Dermis lymphatic vessel endothelial cell (primary cell): ENCODE results near the gene GSTCD. TPM values are rescaled to one million over a fixed set of nuclear protein-coding genes. Genes with fewer than 3 reads are reported as not detected.

ENCODE experiments used
- total RNA-seq: library from RNA; depleted of rRNA; stranded (reverse); fragments of >200 nt; gene quantifications from 2 replicates; pipeline ENCODE4 v1.2.1, GENCODE V29; 2014

Gene GSTCD, protein sequence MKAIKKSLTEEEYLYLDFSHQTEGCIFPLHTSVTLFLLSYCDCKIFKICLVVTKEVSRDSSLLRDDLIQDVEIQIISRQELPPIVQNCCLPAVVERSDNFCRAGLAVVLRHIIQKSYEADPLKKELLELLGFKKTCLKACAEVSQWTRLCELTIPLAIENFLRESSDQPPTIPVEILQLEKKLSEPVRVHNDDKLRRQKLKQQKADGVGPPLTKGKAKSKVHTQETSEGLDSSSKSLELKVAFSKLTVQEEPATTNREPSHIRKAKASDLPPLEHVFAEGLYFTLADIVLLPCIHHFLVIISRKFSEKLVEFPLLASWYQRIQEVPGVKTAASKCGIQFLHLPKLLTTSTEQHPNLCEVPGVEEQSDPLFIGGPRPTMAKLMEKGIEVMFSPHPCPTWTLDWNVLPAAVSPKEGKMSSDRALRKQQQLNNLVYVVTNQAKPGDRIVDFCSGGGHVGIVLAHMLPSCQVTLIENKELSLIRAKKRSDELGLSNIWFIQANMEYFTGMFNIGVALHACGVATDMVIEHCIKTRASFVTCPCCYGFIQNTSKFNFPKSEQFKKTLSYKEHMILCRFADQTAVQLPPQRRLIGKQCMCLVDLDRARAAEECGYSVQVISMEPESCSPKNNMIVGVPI
- total RNA-seq: 6.5 and 7.6 TPM in 2 replicates

DNA sequence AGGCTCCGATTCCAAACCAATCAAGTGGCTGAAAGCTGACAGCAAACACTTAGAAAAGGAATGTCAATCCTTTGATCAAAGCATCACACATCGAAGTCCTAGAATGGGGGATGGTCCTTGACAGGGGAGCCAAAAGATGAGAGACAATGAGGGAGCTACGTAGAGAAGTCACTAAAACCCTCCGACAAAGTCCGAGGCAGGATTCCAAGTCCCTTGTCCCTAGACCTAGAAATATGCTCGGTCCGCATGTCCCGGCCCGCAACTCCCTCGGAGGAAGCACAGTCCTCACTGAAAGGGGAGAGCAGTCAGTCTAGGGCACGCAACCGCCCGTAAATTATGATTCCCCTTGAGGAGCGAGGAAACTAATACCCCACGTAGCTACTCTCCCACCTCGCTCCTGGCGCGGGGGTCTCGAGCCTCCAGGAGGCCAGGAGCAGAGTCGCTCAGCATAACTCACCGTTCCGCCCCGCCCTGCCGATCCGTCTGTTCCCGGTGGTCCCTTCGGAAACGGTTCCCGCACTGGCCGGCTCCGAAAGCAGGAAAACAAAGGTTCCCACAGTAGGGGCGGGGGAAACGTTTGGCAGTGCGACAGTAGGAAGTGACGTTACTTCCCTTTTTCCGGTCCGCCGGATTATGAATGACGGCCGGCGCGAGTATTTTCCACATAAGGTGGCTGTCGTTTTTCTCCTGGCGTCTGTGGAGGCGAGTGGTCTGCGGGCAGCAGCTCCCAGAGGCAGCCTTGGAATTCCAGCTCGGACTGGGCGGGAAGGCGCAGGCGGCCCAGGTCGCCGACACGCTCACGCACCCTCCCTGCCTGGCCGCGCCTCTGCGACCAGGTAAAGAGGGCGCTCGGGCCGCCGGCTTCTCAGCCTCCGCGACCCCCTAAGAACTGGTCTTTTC is at the start of gene GSTCD, which contains the start of gene INTS12:
Gene GSTCD (plus strand): TSS at position 604 of the 900 bp plus-strand sequence. CDS start 8,830 bp downstream, outside the sequence.
Gene INTS12 (minus strand): TSS at position 509 of the 900 bp plus-strand sequence. CDS start 8,684 bp downstream, outside the sequence.

DNA sequence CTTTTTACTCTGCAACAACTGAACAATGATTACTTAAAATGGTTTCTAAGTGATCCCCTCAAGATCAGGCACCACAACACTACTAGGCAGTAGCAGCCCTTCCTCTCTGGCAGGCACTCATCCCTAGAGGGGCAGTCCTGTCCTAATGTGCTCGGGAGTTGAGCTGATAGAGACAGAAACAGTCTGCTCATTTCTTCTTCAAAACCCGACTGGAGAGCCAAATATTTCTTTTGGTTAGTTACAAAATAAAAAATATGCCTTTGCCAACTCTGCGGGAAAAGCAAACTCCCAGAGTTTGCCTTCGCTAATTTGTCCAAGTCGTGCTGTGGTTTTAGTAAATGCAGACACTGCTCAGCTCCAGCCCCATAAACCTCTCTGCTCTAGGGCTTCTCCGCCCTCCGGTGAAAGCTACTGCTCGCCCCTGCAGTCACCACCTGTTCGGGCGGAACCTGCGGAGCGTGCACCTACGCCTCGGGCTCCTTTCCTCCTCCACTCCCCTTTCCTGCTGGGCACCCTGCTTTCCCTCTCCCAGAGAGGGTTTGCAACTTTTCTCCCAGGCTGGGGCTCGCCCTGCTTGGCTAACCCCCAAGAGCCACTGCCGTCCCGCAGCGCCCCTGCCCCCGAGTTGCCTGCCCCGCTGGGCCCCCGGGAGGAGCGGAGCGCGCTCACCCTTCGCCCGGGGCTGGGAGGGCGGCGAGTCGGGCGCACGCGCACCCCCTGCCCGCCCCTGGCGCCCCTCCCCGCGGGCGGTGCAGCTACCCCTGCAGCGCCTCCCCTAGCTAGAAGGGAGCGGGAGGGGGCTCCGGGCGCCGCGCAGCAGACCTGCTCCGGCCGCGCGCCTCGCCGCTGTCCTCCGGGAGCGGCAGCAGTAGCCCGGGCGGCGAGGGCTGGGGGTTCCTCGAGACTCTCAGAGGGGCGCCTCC is 186.3 kb downstream of the GSTCD start, which contains the start of gene NPNT:
Gene NPNT (plus strand): TSS at position 812 of the 923 bp plus-strand sequence. CDS start 182 bp downstream, outside the sequence.

Other genes with a start within 250 kb of the GSTCD start
- gene PPA2, start 234.7 kb upstream of the GSTCD start, total RNA-seq: 48.3 and 65.7 TPM in 2 replicates
- gene ARHGEF38, start 156.2 kb upstream of the GSTCD start, total RNA-seq: not detected in 2 replicates
- 10.5 and 13.1 TPM in 2 replicates for gene INTS12, start 95 bp upstream of the GSTCD start, total RNA-seq
- 0.11 and 0.17 TPM in 2 replicates for gene NPNT, start 186.7 kb downstream of the GSTCD start, total RNA-seq